ENCODE data around the gene SORCS1. TPM values are rescaled to one million over a fixed set of nuclear protein-coding genes. Genes with fewer than 3 reads are reported as not detected.
A peak's percentile ranks its signal among the peaks of the same experiment; 100 is the strongest.

The SORCS1 gene
- total RNA-seq, 2 experiments from 2014 or later: not detected

DNA sequence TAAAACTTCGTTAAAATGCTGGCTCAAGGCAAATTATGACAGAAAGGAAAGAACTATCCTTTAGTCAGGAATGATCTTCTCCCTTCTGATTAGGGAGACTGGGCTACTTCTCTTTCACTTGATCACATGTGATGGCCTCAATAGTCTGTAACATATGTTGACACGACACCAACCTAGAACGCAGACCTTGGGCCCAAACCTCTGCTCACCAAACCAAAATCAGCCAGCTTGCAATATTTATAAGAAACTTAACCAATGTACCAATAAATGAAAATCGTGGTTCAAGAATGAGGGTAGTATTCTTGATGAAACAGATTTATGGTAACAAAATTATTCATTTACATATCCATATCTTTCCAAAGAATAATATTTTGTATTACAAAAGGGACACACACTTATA lies 361.6 kb downstream of the SORCS1 start:
- H3K4me3 ChIP-seq (ENCODE audit: low read length): no peak overlapping the region
- peaks cover 0 to 5% of the 10 kb centered on the region in 2 experiments for H3K9me3 ChIP-seq (ENCODE audit: control insufficient read depth in 1 of 2, insufficient read depth in 1 of 2, low read length in 2 of 2)
- H3K27me3 ChIP-seq (ENCODE audit: control insufficient read depth in 1 of 2, insufficient read depth in 2 of 2, low read length in 2 of 2): no peaks in the 10 kb centered on the region
- ATAC-seq (ENCODE audit: poor library complexity) (no peak), DNase-seq (no peak)
- no peaks in the 10 kb centered on the region for H3K27me3 Mint-ChIP-seq
- no peaks in the 10 kb centered on the region for H3K36me3 ChIP-seq (ENCODE audit: insufficient read depth, low read length)
- H3K4me3 Mint-ChIP-seq: no peak overlapping the region
- peaks cover 15% of the 10 kb centered on the region for H3K9me3 Mint-ChIP-seq
- H3K4me1 ChIP-seq (ENCODE audit: insufficient read depth, low read length): no peaks in the 10 kb centered on the region
- H3K4me1 Mint-ChIP-seq (ENCODE audit: low read depth): no peaks in the 10 kb centered on the region
- ChIA-PET POLR2A (no interaction called here), CTCF (no interaction called here)
- H3K27ac Mint-ChIP-seq: no peak overlapping the region
- H3K36me3 Mint-ChIP-seq (ENCODE audit: low read depth): no peaks in the 10 kb centered on the region
- TF ChIP-seq CTCF (IDR thresholded peaks at IDR 0.05): no peak
- no peak overlapping the region for H3K27ac ChIP-seq (ENCODE audit: low read depth in 1 of 2, low read length in 2 of 2)
- intact Hi-C loops (cut with DNase I, micrococcal nuclease): no loop called here

DNA sequence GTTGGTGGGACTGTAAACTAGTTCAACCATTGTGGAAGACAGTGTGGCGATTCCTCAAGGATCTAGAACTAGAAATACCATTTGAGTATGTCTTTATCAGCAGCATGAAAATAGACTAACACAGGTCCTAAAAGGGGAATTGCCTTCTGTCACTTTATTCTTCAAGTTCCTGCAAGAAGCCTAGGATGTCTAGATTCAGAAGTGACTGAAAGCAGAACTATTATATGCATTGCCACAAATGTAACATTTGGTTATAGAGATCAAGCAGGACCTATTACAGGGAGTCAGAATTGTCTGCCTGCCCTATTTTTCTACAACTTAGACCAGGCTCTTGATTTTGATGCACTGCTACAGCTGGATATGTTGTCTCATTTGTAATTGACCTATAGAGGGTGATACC lies 364.7 kb downstream of the SORCS1 start:
- ChIA-PET POLR2A (no interaction called here), CTCF (no interaction called here)
- Histone ChIP-seq H3K27ac (ENCODE audit: low read depth in 1 of 2, low read length in 2 of 2) (no peak overlapping the region), H3K4me3 (ENCODE audit: low read length) (no peak overlapping the region), H3K4me1 (ENCODE audit: insufficient read depth, low read length) (no peaks in the 10 kb centered on the region), H3K9me3 (ENCODE audit: control insufficient read depth in 1 of 2, insufficient read depth in 1 of 2, low read length in 2 of 2) (peaks cover 0 to 5% of the 10 kb centered on the region in 2 experiments), H3K36me3 (ENCODE audit: insufficient read depth, low read length) (no peaks in the 10 kb centered on the region), H3K27me3 (ENCODE audit: control insufficient read depth in 1 of 2, insufficient read depth in 2 of 2, low read length in 2 of 2) (no peaks in the 10 kb centered on the region)
- H3K27me3 Mint-ChIP-seq: no peaks in the 10 kb centered on the region
- H3K4me1 Mint-ChIP-seq (ENCODE audit: low read depth): no peaks in the 10 kb centered on the region
- H3K4me3 Mint-ChIP-seq: no peak overlapping the region
- H3K36me3 Mint-ChIP-seq (ENCODE audit: low read depth): no peaks in the 10 kb centered on the region
- intact Hi-C loops (cut with DNase I, micrococcal nuclease): no loop called here
- DNase-seq (no peak), ATAC-seq (ENCODE audit: poor library complexity) (no peak)
- H3K9me3 Mint-ChIP-seq: peaks cover 11% of the 10 kb centered on the region
- TF ChIP-seq CTCF (IDR thresholded peaks at IDR 0.05): no peak
- H3K27ac Mint-ChIP-seq: no peak overlapping the region

- no peak overlapping the region for H3K4me3 ChIP-seq (ENCODE audit: low read length)
- CTCF ChIA-PET: no interaction called here
- H3K4me1 ChIP-seq (ENCODE audit: insufficient read depth, low read length): no peaks in the 10 kb centered on the region
- no peaks in the 10 kb centered on the region for H3K36me3 ChIP-seq (ENCODE audit: insufficient read depth, low read length)
- no peaks in the 10 kb centered on the region for H3K9me3 ChIP-seq (ENCODE audit: control insufficient read depth in 1 of 2, insufficient read depth in 1 of 2, low read length in 2 of 2)
- no peak for ATAC-seq (ENCODE audit: poor library complexity)
- H3K27me3 ChIP-seq (ENCODE audit: control insufficient read depth in 1 of 2, insufficient read depth in 2 of 2, low read length in 2 of 2): no peaks in the 10 kb centered on the region
- peaks cover 9% of the 10 kb centered on the region for H3K9me3 Mint-ChIP-seq
- no peaks in the 10 kb centered on the region for H3K27me3 Mint-ChIP-seq
- no peak for TF ChIP-seq CTCF (IDR thresholded peaks at IDR 0.05)
- no peaks in the 10 kb centered on the region for H3K4me1 Mint-ChIP-seq (ENCODE audit: low read depth)
- intact Hi-C loops (cut with DNase I, micrococcal nuclease): no loop called here
- no peak overlapping the region for H3K4me3 Mint-ChIP-seq
- peak in 1 of 14 experiments; percentile 7 for DNase-seq
- no peak overlapping the region for H3K27ac Mint-ChIP-seq
- no peak overlapping the region for H3K27ac ChIP-seq (ENCODE audit: low read depth in 1 of 2, low read length in 2 of 2)
- POLR2A ChIA-PET: no interaction called here
- H3K36me3 Mint-ChIP-seq (ENCODE audit: low read depth): no peaks in the 10 kb centered on the region
These were observed 368.9 kb downstream of the SORCS1 start for GRCh38 chr10:106795619-106796018.

Measured in CD4-positive, alpha-beta T cell (primary cell).